Colonic mucosa (tissue), 4 donors: Measurements from ENCODE around the gene PLEKHG7. TPM values are rescaled to one million over a fixed set of nuclear protein-coding genes. Genes with fewer than 3 reads are reported as not detected.
"Not testable (repeated sequence)": the region's sequence is repeated elsewhere in the genome, so short reads cannot be mapped to it uniquely, and the experiment has no call there.

Experiments
- DNase-seq: peaks from one replicate; pipeline ENCODE4 v3.0.0-alpha.2; 2020
- H3K27ac ChIP-seq: fragments of 200-600 bp; one replicate; pipeline ENCODE4 v1.8.0; 2021
- H3K27me3 ChIP-seq: fragments of 200-600 bp; one replicate; pipeline ENCODE4 v1.8.0; 2021
- H3K36me3 ChIP-seq: fragments of 200-600 bp; one replicate; pipeline ENCODE4 v1.8.0; 2021
- H3K4me1 ChIP-seq: fragments of 200-600 bp; one replicate; pipeline ENCODE4 v1.8.0; 2021; ENCODE audit warnings: mild to moderate bottlenecking
- H3K4me3 ChIP-seq: fragments of 200-600 bp; one replicate; pipeline ENCODE4 v1.8.0; 2021
- H3K9ac ChIP-seq, 2 donors: one replicate each; pipeline ENCODE4 v1.7.0; 2013; ENCODE audit warnings: control low read depth in 2 of 2, low read depth in 2 of 2, low read length in 2 of 2
- H3K9me3 ChIP-seq: fragments of 200-600 bp; one replicate; pipeline ENCODE4 v1.8.0; 2021
- intact Hi-C: fragments of 100-400 bp; cut with DNase I; formaldehyde crosslinking; loops from one replicate; pipeline ENCODE4 v1.14.1; 2022
- total RNA-seq, 2 donors: library from RNA; stranded (reverse); fragmentation: NEBNext Ultra II Directional in 1 of 2; extraction: Animal tissue kit (Norgen Biotek cat#: 25700) in 1 of 2; gene quantifications; one replicate each; pipeline ENCODE4 v1.2.1, GENCODE V29; 2021
- TF ChIP-seq, protein P1 (sequence below): fragments of 200-600 bp; IDR thresholded peaks from one replicate; pipeline ENCODE4 v1.8.0; 2022; ENCODE audit warnings: antibody characterized with exemption, mild to moderate bottlenecking
- donor health status: healthy.
- donor health status: DM: no; HTN: no; CAD: no.
- donor health status: DM: no; HTN: no; CAD: no.

The PLEKHG7 gene
- total RNA-seq, 2 donors from 2014 or later = 0.32 to 0.59 TPM

DNA sequence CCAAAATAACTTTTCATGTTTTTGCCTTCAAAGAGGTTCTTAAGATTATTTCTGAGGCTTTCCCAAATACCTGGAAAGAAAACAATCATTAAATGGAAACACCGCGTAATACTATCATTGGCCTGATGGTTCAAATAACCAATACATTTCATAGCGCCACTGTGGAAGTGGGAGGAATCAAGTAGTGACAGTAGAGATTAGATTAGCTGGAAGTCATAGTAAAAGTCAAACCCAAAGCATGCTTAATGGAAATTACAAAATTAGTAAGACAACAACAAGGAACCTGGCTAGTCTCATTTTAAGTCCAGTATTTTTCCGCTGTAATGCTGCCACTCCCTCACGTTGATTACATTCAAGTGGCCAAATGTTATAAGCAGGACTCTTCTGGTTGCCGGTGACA, 41.5 kb upstream of the PLEKHG7 start:
- TF ChIP-seq, protein P1, sequence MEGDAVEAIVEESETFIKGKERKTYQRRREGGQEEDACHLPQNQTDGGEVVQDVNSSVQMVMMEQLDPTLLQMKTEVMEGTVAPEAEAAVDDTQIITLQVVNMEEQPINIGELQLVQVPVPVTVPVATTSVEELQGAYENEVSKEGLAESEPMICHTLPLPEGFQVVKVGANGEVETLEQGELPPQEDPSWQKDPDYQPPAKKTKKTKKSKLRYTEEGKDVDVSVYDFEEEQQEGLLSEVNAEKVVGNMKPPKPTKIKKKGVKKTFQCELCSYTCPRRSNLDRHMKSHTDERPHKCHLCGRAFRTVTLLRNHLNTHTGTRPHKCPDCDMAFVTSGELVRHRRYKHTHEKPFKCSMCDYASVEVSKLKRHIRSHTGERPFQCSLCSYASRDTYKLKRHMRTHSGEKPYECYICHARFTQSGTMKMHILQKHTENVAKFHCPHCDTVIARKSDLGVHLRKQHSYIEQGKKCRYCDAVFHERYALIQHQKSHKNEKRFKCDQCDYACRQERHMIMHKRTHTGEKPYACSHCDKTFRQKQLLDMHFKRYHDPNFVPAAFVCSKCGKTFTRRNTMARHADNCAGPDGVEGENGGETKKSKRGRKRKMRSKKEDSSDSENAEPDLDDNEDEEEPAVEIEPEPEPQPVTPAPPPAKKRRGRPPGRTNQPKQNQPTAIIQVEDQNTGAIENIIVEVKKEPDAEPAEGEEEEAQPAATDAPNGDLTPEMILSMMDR = no peak
- Histone ChIP-seq H3K9ac (no peak overlapping the region), H3K9me3 (no peaks in the 10 kb centered on the region), H3K27ac (no peak overlapping the region), H3K27me3 (no peaks in the 10 kb centered on the region), H3K4me3 (no peak overlapping the region), H3K36me3 (no peaks in the 10 kb centered on the region), H3K4me1 (no peaks in the 10 kb centered on the region)
- DNase-seq = no peak
- intact Hi-C loops = no loop called here

GRCh38 chr12:92665496-92665895, 37.3 kb upstream of the PLEKHG7 start:
- TF ChIP-seq, protein P1 = no peak
- no peak overlapping the region for H3K9ac ChIP-seq
- DNase-seq = no peak
- intact Hi-C loops = no loop called here
- no peak overlapping the region for H3K4me3 ChIP-seq
- H3K36me3 ChIP-seq = no peaks in the 10 kb centered on the region
- no peak overlapping the region for H3K27ac ChIP-seq
- no peaks in the 10 kb centered on the region for H3K27me3 ChIP-seq
- no peaks in the 10 kb centered on the region for H3K4me1 ChIP-seq
- H3K9me3 ChIP-seq = no peaks in the 10 kb centered on the region

- Histone ChIP-seq H3K27ac (no peak overlapping the region), H3K9me3 (no peaks in the 10 kb centered on the region), H3K4me3 (no peak overlapping the region), H3K4me1 (no peaks in the 10 kb centered on the region), H3K27me3 (no peaks in the 10 kb centered on the region), H3K9ac (no peak overlapping the region), H3K36me3 (no peaks in the 10 kb centered on the region)
- intact Hi-C loops = no loop called here
- no peak for DNase-seq
- TF ChIP-seq, protein P1 = no peak
Measured at GRCh38 chr12:92668739-92669138, 34.0 kb upstream of the PLEKHG7 start.

DNA sequence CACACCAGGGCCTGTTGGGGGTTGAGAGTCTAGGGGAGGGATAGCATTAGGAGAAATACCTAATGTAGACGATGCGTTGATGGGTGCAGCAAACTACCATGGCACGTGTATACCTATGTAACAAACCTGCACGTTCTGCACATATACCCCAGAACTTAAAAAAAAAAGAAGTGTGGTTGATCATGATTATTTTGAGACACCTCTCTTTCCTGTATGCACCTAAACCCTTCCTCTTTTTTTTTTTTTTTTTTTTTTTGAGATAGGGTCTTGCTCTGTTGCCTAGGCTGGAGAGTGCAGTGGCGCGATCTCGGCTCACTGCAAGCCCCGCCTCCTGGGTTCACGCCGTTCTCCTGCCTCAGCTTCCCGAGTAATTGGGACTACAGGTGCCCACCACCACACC, 31.3 kb upstream of the PLEKHG7 start:
- DNase-seq, intact Hi-C loops, H3K9me3 ChIP-seq, H3K4me1 ChIP-seq, H3K27me3 ChIP-seq, H3K9ac ChIP-seq, H3K4me3 ChIP-seq, H3K27ac ChIP-seq, H3K36me3 ChIP-seq: not testable (repeated sequence)

DNA sequence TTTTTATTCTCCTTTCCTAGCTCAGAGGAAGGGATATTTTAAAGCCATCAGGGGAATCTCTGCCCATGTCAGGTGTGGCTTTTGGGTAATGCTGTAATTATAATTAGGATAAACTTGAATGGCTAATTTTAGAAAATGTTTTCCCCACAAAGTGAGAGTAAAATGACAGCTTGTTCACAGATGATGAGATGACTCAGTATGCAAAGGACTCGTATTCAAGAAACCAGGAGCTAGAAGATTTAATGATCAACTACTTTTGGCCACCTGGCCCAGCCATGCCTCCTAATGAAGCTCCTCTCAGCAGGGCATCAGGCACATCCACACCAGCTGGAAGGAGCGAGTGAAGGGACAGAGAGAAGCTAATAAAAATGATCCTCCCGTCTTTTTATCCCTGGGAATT, 29.0 kb upstream of the PLEKHG7 start:
- intact Hi-C loops = no loop called here
- Histone ChIP-seq H3K4me3 (no peak overlapping the region), H3K27me3 (no peaks in the 10 kb centered on the region), H3K27ac (no peak overlapping the region), H3K4me1 (no peaks in the 10 kb centered on the region), H3K36me3 (no peaks in the 10 kb centered on the region), H3K9me3 (no peaks in the 10 kb centered on the region), H3K9ac (no peak overlapping the region)
- TF ChIP-seq, protein P1 = no peak
- no peak for DNase-seq

DNA sequence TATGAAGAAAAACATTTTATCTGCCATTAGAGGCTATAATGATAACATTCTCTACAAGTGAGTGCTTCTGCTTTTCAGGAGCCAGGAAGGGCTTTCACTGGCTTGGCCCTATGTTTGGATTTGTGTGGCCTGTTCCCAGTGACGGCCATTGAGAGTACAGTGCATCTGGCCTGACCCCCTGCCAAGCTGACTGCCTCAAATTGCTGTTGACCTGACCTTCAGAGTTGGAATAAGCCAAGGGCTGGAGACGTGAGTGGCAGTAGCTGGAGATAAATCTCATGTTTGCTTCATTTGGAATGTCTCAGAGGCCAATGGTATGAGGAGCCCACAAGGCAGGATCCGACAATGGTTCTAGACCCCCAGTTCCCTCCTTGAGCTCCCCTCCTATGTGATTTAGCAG, 28.3 kb upstream of the PLEKHG7 start:
- H3K9ac ChIP-seq = no peak overlapping the region
- H3K9me3 ChIP-seq = no peaks in the 10 kb centered on the region
- no peaks in the 10 kb centered on the region for H3K36me3 ChIP-seq
- DNase-seq = no peak
- no peak overlapping the region for H3K27ac ChIP-seq
- intact Hi-C loops = no loop called here
- H3K4me1 ChIP-seq = no peaks in the 10 kb centered on the region
- TF ChIP-seq, protein P1 = no peak
- H3K27me3 ChIP-seq = no peaks in the 10 kb centered on the region
- H3K4me3 ChIP-seq = no peak overlapping the region
